Lung (tissue), 12 donors: ENCODE results near the gene AXDND1. TPM values are rescaled to one million over a fixed set of nuclear protein-coding genes. Genes with fewer than 3 reads are reported as not detected.
A peak's percentile ranks its signal among the peaks of the same experiment; 100 is the strongest.

ENCODE experiments used
- ATAC-seq: fragments of 200-7000 bp; cut with Tn5 transposase; one replicate; pipeline ENCODE4 v1.9.1; 2020; ENCODE audit warnings: moderate number of reproducible peaks; ENCODE audit not compliant: insufficient read depth, low FRiP score
- DNase-seq, 3 donors: peaks; one replicate each; pipeline ENCODE4 v3.0.0-alpha.2; 2013 to 2017
- H3K27ac ChIP-seq, 2 donors: one replicate each; pipeline ENCODE4 v1.5.1; 2013; ENCODE audit warnings: mild to moderate bottlenecking in 2 of 2, moderate library complexity in 2 of 2, control low read depth in 1 of 2, inconsistent platforms in 1 of 2, low read depth in 1 of 2, low read length in 1 of 2
- H3K27me3 ChIP-seq, 3 donors: one replicate each; pipeline ENCODE4 v1.5.1; 2013; ENCODE audit warnings: low read length in 2 of 3; ENCODE audit not compliant: control insufficient read depth in 3 of 3, insufficient read depth in 3 of 3
- H3K36me3 ChIP-seq, 4 donors: one replicate each; pipeline ENCODE4 v1.5.1; 2013; ENCODE audit warnings: low read length in 4 of 4, mild to moderate bottlenecking in 1 of 4, moderate library complexity in 1 of 4; ENCODE audit not compliant: control insufficient read depth in 4 of 4, insufficient read depth in 4 of 4
- H3K4me1 ChIP-seq, 5 donors: one replicate each; pipeline ENCODE4 v1.5.1; 2013; ENCODE audit warnings: low read length in 5 of 5, mild to moderate bottlenecking in 2 of 5, moderate library complexity in 1 of 5; ENCODE audit not compliant: control insufficient read depth in 5 of 5, insufficient read depth in 5 of 5
- H3K4me3 ChIP-seq: one replicate; pipeline ENCODE4 v1.5.1; 2013; ENCODE audit warnings: mild to moderate bottlenecking, control low read depth, moderate library complexity
- H3K9ac ChIP-seq, 2 donors: one replicate each; pipeline ENCODE4 v1.5.1; 2013; ENCODE audit warnings: low read length in 2 of 2, control low read depth in 1 of 2; ENCODE audit not compliant: insufficient read depth in 1 of 2
- H3K9me3 ChIP-seq, 4 donors: one replicate each; pipeline ENCODE4 v1.5.1; 2013; ENCODE audit warnings: low read length in 3 of 4, mild to moderate bottlenecking in 1 of 4, moderate library complexity in 1 of 4; ENCODE audit not compliant: control insufficient read depth in 4 of 4, insufficient read depth in 3 of 4
- CTCF ChIP-seq: IDR thresholded peaks from 2 replicates; pipeline ENCODE4 v1.5.1; 2012; ENCODE audit warnings: mild to moderate bottlenecking; ENCODE audit errors: control extremely low read depth, extremely low read depth
- WGBS, 2 donors: extraction: QIAGEN DNeasy Blood & Tissue Kit; methylation state at CpG; one replicate each; pipeline ENCODE4 v1.1.7; 2013; 5-methylcytosine and 5-hydroxymethylcytosine counted together
- polyA plus RNA-seq, 2 donors: library from polyadenylated mRNA; stranded (reverse); fragments of 200-250 nt; gene quantifications; one replicate each; pipeline ENCODE4 v1.2.1, GENCODE V29; 2013
- total RNA-seq, 2 donors: library from RNA; depleted of rRNA in 1 of 2; stranded (reverse); fragments of >200 nt in 1 of 2; gene quantifications; one replicate each; pipeline ENCODE4 v1.2.1, GENCODE V29; 2014 to 2021
- donor health status: control.
- donor health status: control.
- donor health status: Bipolar disorder and iron deficiency.
- donor health status: healthy.
- donor health status: DM: yes; HTN: yes; CAD: no.

The AXDND1 gene
- total and polyA plus RNA-seq, 4 donors: 0.10 to 2.7 (median 0.42) TPM

- Histone ChIP-seq H3K4me3 (no peak overlapping the region), H3K9me3 (peaks cover 0 to 10% (median 0%) of the 10 kb centered on the region in 4 donors), H3K27me3 (peaks cover 10 to 53% (median 32%) of the 10 kb centered on the region in 3 donors), H3K9ac (no peak overlapping the region), H3K36me3 (no peaks in the 10 kb centered on the region), H3K27ac (no peak overlapping the region), H3K4me1 (no peaks in the 10 kb centered on the region)
- no peak for TF ChIP-seq CTCF
- WGBS, 2 donors: 14 to 26% methylated on average over 5 of the region's 5 CpGs
- ATAC-seq (no peak), DNase-seq (no peak)
These were observed 210.7 kb downstream of the AXDND1 start for GRCh38 chr1:179576509-179576908.

- no peak overlapping the region for H3K9ac ChIP-seq
- ATAC-seq (no peak), DNase-seq (no peak)
- H3K36me3 ChIP-seq: no peaks in the 10 kb centered on the region
- WGBS, 2 donors: 83 to 95% methylated on average over 5 of the region's 5 CpGs
- H3K4me3 ChIP-seq: no peak overlapping the region
- H3K9me3 ChIP-seq: peaks cover 0 to 19% (median 0%) of the 10 kb centered on the region in 4 donors
- TF ChIP-seq CTCF: no peak
- peaks cover 0 to 9% (median 7%) of the 10 kb centered on the region in 3 donors for H3K27me3 ChIP-seq
- no peak overlapping the region for H3K27ac ChIP-seq
- peaks cover 0 to 4% (median 2%) of the 10 kb centered on the region in 5 donors for H3K4me1 ChIP-seq
These were observed 218.1 kb downstream of the AXDND1 start for GRCh38 chr1:179583771-179584320.

- peak; percentile 73 for ATAC-seq
- H3K9ac ChIP-seq: peak overlapping the region; percentile 25 to 63
- H3K27ac ChIP-seq: peak overlapping the region in 1 of 2 donors; percentile 12
- peaks cover 0 to 14% (median 2%) of the 10 kb centered on the region in 3 donors for H3K27me3 ChIP-seq
- peak; percentile 77 to 82 (median 81) for DNase-seq
- H3K36me3 ChIP-seq: no peaks in the 10 kb centered on the region
- peaks cover 0 to 4% (median 2%) of the 10 kb centered on the region in 5 donors for H3K4me1 ChIP-seq
- TF ChIP-seq CTCF: no peak
- H3K9me3 ChIP-seq: peaks cover 0 to 20% (median 0%) of the 10 kb centered on the region in 4 donors
- H3K4me3 ChIP-seq: no peak overlapping the region
- 5 to 6% methylated on average over 56 to 60 of the region's 60 CpGs for WGBS, 2 donors
These were observed 220.5 kb downstream of the AXDND1 start for GRCh38 chr1:179586107-179586823.
